Loucy (cell line): ENCODE results near the gene ADAMTSL2.

Experiments
- H2AFZ ChIP-seq: fragments of 200-600 bp; sonication (generic); 2 replicates; pipeline ENCODE4 v1.6.0; 2016; ENCODE audit warnings: antibody characterized with exemption, mild to moderate bottlenecking, low read length, moderate library complexity
- H3F3A ChIP-seq: fragments of 200-600 bp; 2 replicates; pipeline ENCODE4 v1.6.0; 2016; ENCODE audit warnings: antibody characterized with exemption, low read depth, mild to moderate bottlenecking
- H3K27me3 ChIP-seq: fragments of 200-600 bp; sonication (generic); 2 replicates; pipeline ENCODE4 v1.6.1; 2014; ENCODE audit warnings: low read length, mild to moderate bottlenecking; ENCODE audit not compliant: insufficient read depth, poor library complexity, severe bottlenecking
- H3K36me3 ChIP-seq: fragments of 200-600 bp; sonication (generic); 2 replicates; pipeline ENCODE4 v1.6.1; 2016; ENCODE audit warnings: low read length; ENCODE audit not compliant: insufficient read depth
- H3K4me1 ChIP-seq: fragments of 200-600 bp; sonication (generic); 2 replicates; pipeline ENCODE4 v1.5.1; 2014; ENCODE audit warnings: low read length, mild to moderate bottlenecking; ENCODE audit not compliant: insufficient read depth, poor library complexity, severe bottlenecking
- H3K4me2 ChIP-seq: fragments of 200-600 bp; sonication (generic); 2 replicates; pipeline ENCODE4 v1.6.0; 2014; ENCODE audit warnings: antibody characterized with exemption, low read length, low read depth, mild to moderate bottlenecking; ENCODE audit not compliant: poor library complexity, severe bottlenecking
- H3K4me3 ChIP-seq: fragments of 200-600 bp; sonication (generic); 2 replicates; pipeline ENCODE4 v1.5.1; 2014; ENCODE audit warnings: low read length, mild to moderate bottlenecking, mixed read lengths; ENCODE audit not compliant: poor library complexity, severe bottlenecking
- H3K79me2 ChIP-seq: fragments of 200-600 bp; sonication (generic); 2 replicates; pipeline ENCODE4 v1.6.1; 2014; ENCODE audit warnings: low read length; ENCODE audit not compliant: insufficient read depth
- H3K9ac ChIP-seq: fragments of 200-600 bp; sonication (generic); 2 replicates; pipeline ENCODE4 v1.6.0; 2014; ENCODE audit warnings: mild to moderate bottlenecking, low read depth, low read length, moderate library complexity; ENCODE audit not compliant: poor library complexity, severe bottlenecking
- H3K9me2 ChIP-seq: fragments of 200-600 bp; sonication (generic); replicated peaks from 2 replicates; pipeline ENCODE4 v1.6.1; 2016; ENCODE audit warnings: low read depth, low read length, mixed read lengths
- H3K9me3 ChIP-seq: fragments of 200-600 bp; sonication (generic); 2 replicates; pipeline ENCODE4 v1.6.1; 2014; ENCODE audit warnings: mild to moderate bottlenecking, antibody characterized with exemption, low read length, low read depth; ENCODE audit not compliant: insufficient read depth
- H4K20me1 ChIP-seq: fragments of 200-600 bp; sonication (generic); 2 replicates; pipeline ENCODE4 v1.6.0; 2014; ENCODE audit warnings: antibody characterized with exemption, low read length, mild to moderate bottlenecking; ENCODE audit not compliant: insufficient read depth, poor library complexity, severe bottlenecking
- EZH2phosphoT487 ChIP-seq: fragments of 200-600 bp; IDR thresholded peaks from 2 replicates; pipeline ENCODE4 v1.6.1; 2018; ENCODE audit warnings: antibody characterized with exemption, mild to moderate bottlenecking, moderate library complexity, borderline replicate concordance
- TF ChIP-seq, protein P1 (sequence below): fragments of 200-600 bp; sonication (generic); conservative IDR thresholded peaks from 2 replicates; pipeline ENCODE4 v1.5.1; 2014; ENCODE audit warnings: mild to moderate bottlenecking, antibody characterized with exemption, low read length

The ADAMTSL2 gene

DNA sequence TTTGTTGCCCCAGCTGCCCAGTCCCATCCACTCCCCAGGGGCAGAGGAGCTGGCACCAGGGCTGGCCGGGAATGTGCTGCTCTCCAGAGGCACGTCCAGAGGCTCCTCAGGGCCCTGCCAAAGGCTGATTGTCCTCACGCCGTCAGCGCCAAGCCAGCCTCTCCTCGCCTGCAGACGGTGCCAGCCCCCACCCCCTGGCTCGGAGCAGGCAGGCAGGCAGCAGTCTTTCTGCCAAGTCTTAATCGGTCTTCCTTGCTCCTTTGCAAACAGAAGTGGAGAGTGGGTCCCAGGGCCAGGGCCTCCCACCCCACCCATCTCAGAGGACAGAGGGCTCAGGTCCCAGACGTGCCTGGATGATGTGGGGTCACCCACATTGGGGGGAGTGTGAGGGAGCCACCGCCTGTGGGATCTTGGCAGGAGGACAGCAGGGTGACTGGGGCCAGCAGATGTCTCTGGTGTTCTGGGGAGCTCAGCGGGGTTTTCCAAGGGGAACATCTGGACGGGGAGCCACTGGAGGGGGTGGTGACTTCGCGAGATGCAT lies 38.4 kb downstream of the ADAMTSL2 start:
- peaks cover 17% of the 10 kb centered on the region for H3K4me1 ChIP-seq
- no peak overlapping the region for H3K4me2 ChIP-seq
- no peak overlapping the region for H2AFZ ChIP-seq
- no peaks in the 10 kb centered on the region for H3K27me3 ChIP-seq
- no peaks in the 10 kb centered on the region for H4K20me1 ChIP-seq
- no peak overlapping the region for H3K4me3 ChIP-seq
- H3K79me2 ChIP-seq, result no peaks in the 10 kb centered on the region
- H3K9me2 ChIP-seq, result no peaks in the 10 kb centered on the region
- no peaks in the 10 kb centered on the region for H3F3A ChIP-seq
- H3K36me3 ChIP-seq, result no peaks in the 10 kb centered on the region
- TF ChIP-seq, protein P1, sequence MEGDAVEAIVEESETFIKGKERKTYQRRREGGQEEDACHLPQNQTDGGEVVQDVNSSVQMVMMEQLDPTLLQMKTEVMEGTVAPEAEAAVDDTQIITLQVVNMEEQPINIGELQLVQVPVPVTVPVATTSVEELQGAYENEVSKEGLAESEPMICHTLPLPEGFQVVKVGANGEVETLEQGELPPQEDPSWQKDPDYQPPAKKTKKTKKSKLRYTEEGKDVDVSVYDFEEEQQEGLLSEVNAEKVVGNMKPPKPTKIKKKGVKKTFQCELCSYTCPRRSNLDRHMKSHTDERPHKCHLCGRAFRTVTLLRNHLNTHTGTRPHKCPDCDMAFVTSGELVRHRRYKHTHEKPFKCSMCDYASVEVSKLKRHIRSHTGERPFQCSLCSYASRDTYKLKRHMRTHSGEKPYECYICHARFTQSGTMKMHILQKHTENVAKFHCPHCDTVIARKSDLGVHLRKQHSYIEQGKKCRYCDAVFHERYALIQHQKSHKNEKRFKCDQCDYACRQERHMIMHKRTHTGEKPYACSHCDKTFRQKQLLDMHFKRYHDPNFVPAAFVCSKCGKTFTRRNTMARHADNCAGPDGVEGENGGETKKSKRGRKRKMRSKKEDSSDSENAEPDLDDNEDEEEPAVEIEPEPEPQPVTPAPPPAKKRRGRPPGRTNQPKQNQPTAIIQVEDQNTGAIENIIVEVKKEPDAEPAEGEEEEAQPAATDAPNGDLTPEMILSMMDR, result no peak
- no peak for TF ChIP-seq EZH2phosphoT487
- no peak overlapping the region for H3K9ac ChIP-seq
- no peaks in the 10 kb centered on the region for H3K9me3 ChIP-seq

DNA sequence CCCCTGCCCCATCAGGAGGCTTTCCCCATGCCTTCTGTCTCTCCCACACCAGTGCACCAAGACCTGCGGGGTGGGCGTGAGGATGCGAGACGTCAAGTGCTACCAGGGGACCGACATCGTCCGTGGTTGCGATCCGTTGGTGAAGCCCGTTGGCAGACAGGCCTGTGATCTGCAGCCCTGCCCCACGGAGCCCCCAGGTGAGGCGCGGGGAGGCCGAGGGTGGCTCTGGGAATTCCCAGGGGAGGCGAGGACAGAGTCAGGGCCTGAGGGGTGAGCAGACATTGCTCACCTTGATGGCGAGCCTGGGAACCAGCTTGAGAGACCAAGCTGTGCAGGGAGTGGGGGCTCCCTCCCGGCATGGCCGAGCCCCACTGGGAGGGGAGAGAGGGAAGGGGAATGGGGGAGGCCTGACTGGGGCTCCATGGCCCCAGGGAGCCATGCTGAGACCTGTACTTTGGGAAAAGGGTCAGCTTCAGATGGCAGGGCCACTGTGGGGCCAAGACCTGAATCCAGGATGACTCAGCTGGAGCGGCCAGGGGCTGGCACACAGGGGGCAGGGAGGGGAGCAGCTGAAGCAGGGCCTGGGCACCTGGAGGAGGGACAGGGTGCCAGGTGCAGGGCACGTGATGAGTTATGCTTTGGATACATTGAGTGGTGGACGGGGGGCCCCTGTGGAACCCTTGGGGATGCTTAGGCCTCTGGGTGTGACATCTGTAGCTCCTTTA lies 39.4 kb downstream of the ADAMTSL2 start:
- Histone ChIP-seq H3K4me2 (no peak overlapping the region), H3K27me3 (no peaks in the 10 kb centered on the region), H3K79me2 (no peaks in the 10 kb centered on the region)

DNA sequence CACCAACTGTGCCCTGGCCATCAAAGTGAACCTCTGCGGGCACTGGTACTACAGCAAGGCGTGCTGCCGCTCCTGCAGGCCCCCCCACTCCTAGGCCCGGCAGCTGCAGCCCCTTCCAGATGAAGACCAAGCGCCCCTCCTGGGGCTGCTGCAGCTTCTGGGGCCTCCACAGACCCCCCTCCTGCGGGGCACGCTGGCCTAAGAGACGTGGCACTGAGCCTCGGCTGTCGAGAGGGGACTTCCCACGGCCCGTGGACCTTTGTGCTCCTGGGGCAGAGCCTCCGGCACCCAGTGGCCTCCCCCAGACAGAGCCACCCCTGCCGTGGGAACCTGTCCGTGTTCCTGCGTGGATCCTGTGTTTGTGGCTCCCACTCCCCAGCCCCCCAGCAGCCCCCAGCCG lies 40.3 kb downstream of the ADAMTSL2 start:
- Histone ChIP-seq H3K4me3 (no peak overlapping the region), H3K4me2 (no peak overlapping the region), H3K36me3 (no peaks in the 10 kb centered on the region), H3K9me3 (no peaks in the 10 kb centered on the region), H4K20me1 (no peaks in the 10 kb centered on the region), H3K79me2 (no peaks in the 10 kb centered on the region), H3K27me3 (no peaks in the 10 kb centered on the region), H2AFZ (no peak overlapping the region), H3K9me2 (no peaks in the 10 kb centered on the region), H3F3A (no peaks in the 10 kb centered on the region), H3K4me1 (peaks cover 22% of the 10 kb centered on the region), H3K9ac (no peak overlapping the region)
- no peak for TF ChIP-seq EZH2phosphoT487
- TF ChIP-seq, protein P1, result no peak

More for the DNA sequence above, 39.4 kb downstream of the ADAMTSL2 start:
- H3K9me3 ChIP-seq, result no peaks in the 10 kb centered on the region
- no peak overlapping the region for H3K9ac ChIP-seq
- TF ChIP-seq, protein P1, result no peak
- TF ChIP-seq EZH2phosphoT487, result no peak
- no peaks in the 10 kb centered on the region for H3K9me2 ChIP-seq
- H3F3A ChIP-seq, result no peaks in the 10 kb centered on the region
- H2AFZ ChIP-seq, result no peak overlapping the region
- H3K4me3 ChIP-seq, result no peak overlapping the region
- H3K4me1 ChIP-seq, result peaks cover 22% of the 10 kb centered on the region
- no peaks in the 10 kb centered on the region for H3K36me3 ChIP-seq
- no peaks in the 10 kb centered on the region for H4K20me1 ChIP-seq
